Smooth muscle cell (in vitro differentiated cells): Measurements from ENCODE around the gene ITLN1. TPM values are rescaled to one million over a fixed set of nuclear protein-coding genes. Genes with fewer than 3 reads are reported as not detected.

Source experiments
- DNase-seq: peaks from one replicate; lab custom pipeline; 2025; ENCODE audit not compliant: unreplicated experiment; lab: John Stamatoyannopoulos, UW
- H2AFZ ChIP-seq: fragments of 200-600 bp; sonication (generic); 2 replicates; pipeline ENCODE4 v1.6.0; 2016; ENCODE audit warnings: antibody characterized with exemption, low read depth, mild to moderate bottlenecking
- H3F3A ChIP-seq: fragments of 200-600 bp; sonication (generic); 2 replicates; pipeline ENCODE4 v1.6.0; 2017; ENCODE audit warnings: antibody characterized with exemption, low read depth
- H3K27ac ChIP-seq: fragments of 200-600 bp; sonication (generic); 2 replicates; pipeline ENCODE4 v1.5.1; 2016; ENCODE audit warnings: low read depth, mild to moderate bottlenecking
- H3K27me3 ChIP-seq: fragments of 200-600 bp; sonication (generic); 2 replicates; pipeline ENCODE4 v1.6.1; 2016; ENCODE audit warnings: low read depth, mild to moderate bottlenecking
- H3K36me3 ChIP-seq: fragments of 200-600 bp; sonication (generic); 2 replicates; pipeline ENCODE4 v1.5.1; 2016; ENCODE audit warnings: low read depth
- H3K4me1 ChIP-seq: fragments of 200-600 bp; sonication (generic); 2 replicates; pipeline ENCODE4 v1.5.1; 2016; ENCODE audit warnings: low read depth
- H3K4me2 ChIP-seq: fragments of 200-600 bp; sonication (generic); 2 replicates; pipeline ENCODE4 v1.6.0; 2016; ENCODE audit warnings: mild to moderate bottlenecking
- H3K4me3 ChIP-seq: fragments of 200-600 bp; sonication (generic); 2 replicates; pipeline ENCODE4 v1.5.1; 2016; ENCODE audit warnings: mild to moderate bottlenecking
- H3K79me2 ChIP-seq: fragments of 200-600 bp; sonication (generic); 2 replicates; pipeline ENCODE4 v1.6.0; 2016; ENCODE audit warnings: low read depth, mild to moderate bottlenecking
- H3K9ac ChIP-seq: fragments of 200-600 bp; sonication (generic); 2 replicates; pipeline ENCODE4 v1.6.0; 2016; ENCODE audit warnings: low read depth
- H3K9me3 ChIP-seq: fragments of 200-600 bp; sonication (generic); replicated peaks from 2 replicates; pipeline ENCODE4 v1.5.1; 2016; ENCODE audit warnings: low read depth
- H4K20me1 ChIP-seq: fragments of 200-600 bp; sonication (generic); 2 replicates; pipeline ENCODE4 v1.6.0; 2016; ENCODE audit warnings: low read depth
- WGBS: methylation state at CpG from one replicate; pipeline ENCODE4 v1.1.7; 2016; ENCODE audit warnings: low lambda C conversion rate; 5-methylcytosine and 5-hydroxymethylcytosine counted together
- polyA plus RNA-seq: library from polyadenylated mRNA; unstranded; fragments of >200 nt; fragmentation: Nextera tagmentation; extraction: Ambion mirVana; gene quantifications from 2 replicates; pipeline ENCODE4 v1.2.1, GENCODE V29; 2016
- total RNA-seq: library from RNA; depleted of rRNA; stranded (reverse); fragments of >200 nt; gene quantifications from 2 replicates; pipeline ENCODE4 v1.2.3, GENCODE V29; 2014
- TF ChIP-seq, protein P1 (sequence below): fragments of 200-600 bp; sonication (generic); IDR thresholded peaks from 2 replicates; pipeline ENCODE4 v1.5.1; 2017; ENCODE audit warnings: borderline replicate concordance, mild to moderate bottlenecking, antibody characterized with exemption; ENCODE audit not compliant: insufficient read depth, poor library complexity, severe bottlenecking

The ITLN1 gene
- total and polyA plus RNA-seq, 2 experiments from 2014 or later, result not detected

DNA sequence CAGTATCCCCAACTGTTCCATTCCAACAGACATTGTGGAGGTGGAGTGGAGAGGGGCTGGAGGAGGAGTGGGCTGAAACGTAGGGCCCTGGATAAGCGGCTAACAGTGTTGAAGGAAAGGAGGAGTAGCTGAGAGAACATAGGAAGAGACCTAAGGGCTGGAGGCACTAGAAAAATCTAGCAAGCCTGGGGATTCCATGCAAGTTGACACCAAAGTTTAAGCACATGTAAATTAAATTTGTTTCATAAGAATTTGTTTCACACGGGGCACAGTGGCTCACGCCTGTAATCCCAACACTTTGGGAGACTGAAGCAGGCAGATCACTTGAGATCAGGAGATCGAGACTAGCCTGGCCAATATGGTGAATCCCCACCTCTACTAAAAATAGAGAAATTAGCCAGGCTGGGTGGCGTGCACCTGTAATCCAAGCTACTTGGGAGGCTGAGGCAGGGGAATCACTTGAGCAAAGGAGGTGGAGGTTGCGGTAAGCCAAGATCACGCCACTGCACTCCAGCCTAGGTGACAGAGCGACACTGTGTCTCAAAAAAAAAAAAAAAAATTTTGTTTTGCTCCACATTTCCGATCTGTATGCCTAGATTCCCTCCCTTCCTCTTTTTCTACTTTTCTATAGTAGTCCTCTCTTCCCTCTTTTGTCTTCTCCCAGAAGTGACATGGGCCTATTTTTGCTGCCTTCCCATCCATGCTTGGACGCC is 21.8 kb downstream of the ITLN1 start:
- 89% methylated on average over 11 of the region's 11 CpGs for WGBS
- Histone ChIP-seq H3K4me1 (no peaks in the 10 kb centered on the region), H3K27ac (no peak overlapping the region), H3K4me3 (no peak overlapping the region), H3K4me2 (no peak overlapping the region), H3K27me3 (no peaks in the 10 kb centered on the region), H3K9ac (no peak overlapping the region), H3K9me3 (no peaks in the 10 kb centered on the region), H3F3A (no peaks in the 10 kb centered on the region), H3K79me2 (no peaks in the 10 kb centered on the region), H3K36me3 (no peaks in the 10 kb centered on the region), H2AFZ (no peak overlapping the region), H4K20me1 (no peaks in the 10 kb centered on the region)
- DNase-seq, result no peak
- TF ChIP-seq, protein P1, sequence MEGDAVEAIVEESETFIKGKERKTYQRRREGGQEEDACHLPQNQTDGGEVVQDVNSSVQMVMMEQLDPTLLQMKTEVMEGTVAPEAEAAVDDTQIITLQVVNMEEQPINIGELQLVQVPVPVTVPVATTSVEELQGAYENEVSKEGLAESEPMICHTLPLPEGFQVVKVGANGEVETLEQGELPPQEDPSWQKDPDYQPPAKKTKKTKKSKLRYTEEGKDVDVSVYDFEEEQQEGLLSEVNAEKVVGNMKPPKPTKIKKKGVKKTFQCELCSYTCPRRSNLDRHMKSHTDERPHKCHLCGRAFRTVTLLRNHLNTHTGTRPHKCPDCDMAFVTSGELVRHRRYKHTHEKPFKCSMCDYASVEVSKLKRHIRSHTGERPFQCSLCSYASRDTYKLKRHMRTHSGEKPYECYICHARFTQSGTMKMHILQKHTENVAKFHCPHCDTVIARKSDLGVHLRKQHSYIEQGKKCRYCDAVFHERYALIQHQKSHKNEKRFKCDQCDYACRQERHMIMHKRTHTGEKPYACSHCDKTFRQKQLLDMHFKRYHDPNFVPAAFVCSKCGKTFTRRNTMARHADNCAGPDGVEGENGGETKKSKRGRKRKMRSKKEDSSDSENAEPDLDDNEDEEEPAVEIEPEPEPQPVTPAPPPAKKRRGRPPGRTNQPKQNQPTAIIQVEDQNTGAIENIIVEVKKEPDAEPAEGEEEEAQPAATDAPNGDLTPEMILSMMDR, result no peak

DNA sequence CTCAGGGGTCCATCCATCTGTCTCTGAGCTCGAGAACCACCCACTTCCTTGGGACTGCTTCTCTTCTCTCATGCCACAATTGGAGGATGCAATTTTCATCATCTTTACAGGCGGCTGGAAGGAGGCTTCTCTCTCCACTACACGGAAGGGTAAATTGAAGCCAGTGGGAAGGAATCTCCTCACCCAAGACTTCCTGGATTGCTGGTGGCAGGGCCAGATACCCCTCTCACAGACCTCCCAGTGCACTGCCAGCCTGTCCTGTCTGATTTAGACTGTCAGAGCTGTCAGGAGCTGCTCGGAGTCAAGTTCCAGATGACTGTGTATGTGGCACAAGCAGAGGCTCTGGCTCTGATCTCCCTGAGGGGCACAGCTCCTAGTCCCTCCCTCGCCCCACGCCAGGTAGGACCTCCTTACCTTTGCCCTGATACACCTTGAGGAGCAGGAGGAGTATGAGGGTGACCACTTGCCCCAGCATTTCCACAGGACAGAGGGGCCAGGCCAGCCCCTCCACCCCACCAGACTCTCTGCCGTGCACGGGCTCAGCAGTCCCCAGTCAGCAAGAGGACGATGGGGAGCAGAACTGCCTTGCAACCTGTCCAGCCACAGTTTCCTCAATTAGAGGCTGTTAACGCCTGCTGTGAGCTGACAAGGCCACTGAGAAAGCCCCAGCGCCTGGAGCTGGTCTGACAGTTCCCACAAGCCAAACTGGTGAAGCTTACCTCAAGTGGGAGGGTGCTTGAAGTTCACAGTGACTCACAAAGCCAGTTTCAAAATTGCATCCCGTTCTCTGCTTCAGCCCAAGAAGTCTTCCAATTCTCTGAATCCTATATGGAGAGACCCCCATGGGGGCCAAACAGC is 22.5 kb downstream of the ITLN1 start, which contains the start of gene CD244:
Gene CD244 (minus strand): TSS at position 685 of the 858 bp plus-strand sequence. CDS start 210 bp downstream, at position 475.
- no peak for DNase-seq
- Histone ChIP-seq H4K20me1 (no peaks in the 10 kb centered on the region), H3K79me2 (no peaks in the 10 kb centered on the region), H3K27ac (no peak within 1 kb of the TSS), H3K27me3 (no peaks in the 10 kb centered on the region), H3F3A (no peaks in the 10 kb centered on the region), H3K9ac (no peak within 1 kb of the TSS), H3K36me3 (no peaks in the 10 kb centered on the region), H3K9me3 (no peaks in the 10 kb centered on the region), H2AFZ (no peak within 1 kb of the TSS), H3K4me3 (no peak within 1 kb of the TSS), H3K4me2 (peak within 1 kb of the TSS; percentile 17), H3K4me1 (no peaks in the 10 kb centered on the region)
- WGBS, result 52% methylated on average over 12 of the region's 12 CpGs
- TF ChIP-seq, protein P1, result no peak

DNA sequence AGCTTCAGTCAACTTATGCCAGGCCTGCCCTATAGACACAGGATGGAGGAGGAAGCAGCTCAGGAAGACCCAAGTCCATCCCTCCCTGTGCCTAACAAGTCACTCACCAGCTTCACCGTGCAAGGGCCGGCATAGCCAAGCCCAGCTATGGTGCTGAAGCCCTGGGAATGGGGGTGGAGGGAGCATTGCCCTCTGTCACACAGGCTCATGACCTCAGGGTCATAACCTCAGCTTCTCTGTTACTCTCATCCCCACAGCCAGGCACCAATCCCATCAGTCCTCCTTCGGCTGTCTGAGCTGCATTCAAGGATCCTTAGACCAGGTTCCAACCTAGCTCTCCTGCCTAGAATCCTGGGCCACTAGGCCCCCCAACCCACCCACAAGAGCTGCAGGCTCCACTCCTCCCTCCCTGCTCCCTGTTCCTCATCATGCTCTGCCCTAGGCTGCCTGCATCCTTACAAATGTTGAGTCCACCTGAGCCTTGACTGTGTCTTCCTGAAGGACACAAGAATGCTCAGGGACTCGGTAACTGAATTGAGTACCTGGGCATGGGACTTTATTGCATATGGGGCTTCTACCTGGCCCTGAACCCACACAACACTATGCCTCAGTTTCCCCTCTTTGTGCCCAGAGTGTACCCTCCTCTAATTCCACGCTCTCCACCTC is 24.0 kb downstream of the ITLN1 start:
- H3K4me3 ChIP-seq, result no peak overlapping the region
- DNase-seq, result no peak
- WGBS, result 95% methylated on average over 5 of the region's 5 CpGs
- no peaks in the 10 kb centered on the region for H3K36me3 ChIP-seq
- no peaks in the 10 kb centered on the region for H3K27me3 ChIP-seq
- TF ChIP-seq, protein P1, result no peak
- no peak overlapping the region for H3K4me2 ChIP-seq
- no peaks in the 10 kb centered on the region for H3F3A ChIP-seq
- no peak overlapping the region for H3K9ac ChIP-seq
- no peaks in the 10 kb centered on the region for H3K9me3 ChIP-seq
- no peaks in the 10 kb centered on the region for H3K79me2 ChIP-seq
- no peak overlapping the region for H3K27ac ChIP-seq
- no peaks in the 10 kb centered on the region for H3K4me1 ChIP-seq
- H2AFZ ChIP-seq, result no peak overlapping the region
- H4K20me1 ChIP-seq, result no peaks in the 10 kb centered on the region
